Gastrocnemius medialis (tissue), 4 donors: Measurements from ENCODE around the gene MAN1A2. TPM values are rescaled to one million over a fixed set of nuclear protein-coding genes. Genes with fewer than 3 reads are reported as not detected.

Source experiments
- ATAC-seq, 2 donors: fragments of 150-250 bp; one replicate each; pipeline ENCODE4 v1.9.1; 2016
- DNase-seq, 2 donors: peaks; one replicate each; pipeline ENCODE4 v3.0.0-alpha.2; 2019
- H3K27ac ChIP-seq, 4 donors: fragments of 200-600 bp; sonication (generic); 1 replicate in 1 of 4; 2 replicates in 3 of 4; pipeline ENCODE4 v1.5.1; 2016 to 2018; ENCODE audit warnings: mild to moderate bottlenecking in 2 of 4, moderate library complexity in 1 of 4
- H3K27me3 ChIP-seq, 3 donors: fragments of 200-600 bp; sonication (generic) in 2 of 3; 1 replicate in 1 of 3; 2 replicates in 2 of 3; pipeline versions ENCODE4 v1.5.1 to v1.6.0; 2016 to 2019; ENCODE audit warnings: mild to moderate bottlenecking in 1 of 3, moderate library complexity in 1 of 3
- H3K36me3 ChIP-seq, 2 donors: fragments of 200-600 bp; sonication (generic) in 1 of 2; one replicate each; pipeline ENCODE4 v1.5.1; 2017 to 2018
- H3K4me1 ChIP-seq, 2 donors: fragments of 200-600 bp; sonication (generic) in 1 of 2; one replicate each; pipeline ENCODE4 v1.5.1; 2016 to 2017; ENCODE audit warnings: mild to moderate bottlenecking in 2 of 2
- H3K4me3 ChIP-seq, 4 donors: fragments of 200-600 bp; sonication (generic) in 3 of 4; 1 replicate in 1 of 4; 2 replicates in 3 of 4; pipeline ENCODE4 v1.5.1; 2016 to 2019; ENCODE audit warnings: mild to moderate bottlenecking in 2 of 4
- H3K9me3 ChIP-seq, 3 donors: fragments of 200-600 bp; sonication (generic) in 2 of 3; 1 replicate in 1 of 3; 2 replicates in 2 of 3; pipeline ENCODE4 v1.5.1; 2016 to 2019
- POLR2A ChIP-seq, 2 donors: fragments of 450-650 bp; IDR thresholded peaks; one replicate each; pipeline ENCODE4 v1.6.1; 2017; ENCODE audit warnings: antibody characterized with exemption in 2 of 2, mild to moderate bottlenecking in 2 of 2, moderate library complexity in 2 of 2
- in situ Hi-C, 4 donors: fragments of 200-750 bp; cut with MboI; loops; one replicate each; pipeline versions ENCODE4 v1.15.0 to v1.8.0; 2017; ENCODE audit warnings: low sequenced_read_pairs in 4 of 4
- intact Hi-C: fragments of 100-400 bp; cut with DNase I; formaldehyde crosslinking; loops from one replicate; pipeline ENCODE4 v1.15.1; 2023; ENCODE audit warnings: low total_unique reads
- total RNA-seq, 4 donors: library from RNA; depleted of rRNA; stranded (reverse); fragments of >200 nt; gene quantifications; one replicate each; pipeline versions ENCODE4 v1.1.0 to v1.2.3, GENCODE V29; 2016
- TF ChIP-seq, protein P1 (sequence below), 5 experiments: fragments of 450-650 bp in 3 of 5; fragments of 200-600 bp in 2 of 5; sonication (generic) in 2 of 5; IDR thresholded peaks in 4 of 5; conservative IDR thresholded peaks in 1 of 5; 1 replicate in 4 of 5; 2 replicates in 1 of 5; pipeline ENCODE4 v1.5.1; 2016 to 2019; ENCODE audit warnings: antibody characterized with exemption in 5 of 5, mild to moderate bottlenecking in 3 of 5, moderate library complexity in 3 of 5

Gene MAN1A2
- total RNA-seq, 4 donors from 2014 or later, result 14.9 to 37.0 (median 28.3) TPM

DNA sequence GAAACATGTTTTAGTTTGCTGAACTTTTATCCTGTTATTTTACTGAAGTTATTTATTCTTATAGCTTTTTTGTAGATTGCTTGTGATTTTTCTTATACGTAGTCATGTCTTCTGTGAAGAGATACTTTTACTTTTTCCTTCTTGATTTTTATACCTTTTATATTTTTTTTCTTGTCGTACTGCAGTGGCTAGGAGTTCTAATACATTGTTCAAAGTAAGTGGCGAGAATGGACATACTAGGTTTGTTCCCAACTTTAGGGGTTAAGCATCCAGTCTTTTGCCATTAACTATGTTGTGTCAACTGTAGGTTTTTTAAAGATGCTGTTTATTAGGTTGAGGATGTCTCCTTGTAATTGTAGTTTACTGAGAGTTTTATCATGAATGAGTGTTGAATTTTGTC lies 36.3 kb downstream of the MAN1A2 start:
- DNase-seq (no peak), ATAC-seq (no peak)
- no peaks in the 10 kb centered on the region for H3K9me3 ChIP-seq
- H3K27ac ChIP-seq, result no peak overlapping the region
- in situ Hi-C loops (no loop called here), intact Hi-C loops (no loop called here)
- H3K4me1 ChIP-seq, result no peaks in the 10 kb centered on the region
- no peaks in the 10 kb centered on the region for H3K27me3 ChIP-seq
- H3K36me3 ChIP-seq, result peaks cover 0 to 21% of the 10 kb centered on the region in 2 donors
- TF ChIP-seq, protein P1, sequence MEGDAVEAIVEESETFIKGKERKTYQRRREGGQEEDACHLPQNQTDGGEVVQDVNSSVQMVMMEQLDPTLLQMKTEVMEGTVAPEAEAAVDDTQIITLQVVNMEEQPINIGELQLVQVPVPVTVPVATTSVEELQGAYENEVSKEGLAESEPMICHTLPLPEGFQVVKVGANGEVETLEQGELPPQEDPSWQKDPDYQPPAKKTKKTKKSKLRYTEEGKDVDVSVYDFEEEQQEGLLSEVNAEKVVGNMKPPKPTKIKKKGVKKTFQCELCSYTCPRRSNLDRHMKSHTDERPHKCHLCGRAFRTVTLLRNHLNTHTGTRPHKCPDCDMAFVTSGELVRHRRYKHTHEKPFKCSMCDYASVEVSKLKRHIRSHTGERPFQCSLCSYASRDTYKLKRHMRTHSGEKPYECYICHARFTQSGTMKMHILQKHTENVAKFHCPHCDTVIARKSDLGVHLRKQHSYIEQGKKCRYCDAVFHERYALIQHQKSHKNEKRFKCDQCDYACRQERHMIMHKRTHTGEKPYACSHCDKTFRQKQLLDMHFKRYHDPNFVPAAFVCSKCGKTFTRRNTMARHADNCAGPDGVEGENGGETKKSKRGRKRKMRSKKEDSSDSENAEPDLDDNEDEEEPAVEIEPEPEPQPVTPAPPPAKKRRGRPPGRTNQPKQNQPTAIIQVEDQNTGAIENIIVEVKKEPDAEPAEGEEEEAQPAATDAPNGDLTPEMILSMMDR (IDR thresholded peaks at IDR 0.05 in 4 of 5, conservative IDR thresholded peaks at IDR 0.05 in 1 of 5), result no peak
- no peak for TF ChIP-seq POLR2A (IDR thresholded peaks at IDR 0.05)
- H3K4me3 ChIP-seq, result no peak overlapping the region

DNA sequence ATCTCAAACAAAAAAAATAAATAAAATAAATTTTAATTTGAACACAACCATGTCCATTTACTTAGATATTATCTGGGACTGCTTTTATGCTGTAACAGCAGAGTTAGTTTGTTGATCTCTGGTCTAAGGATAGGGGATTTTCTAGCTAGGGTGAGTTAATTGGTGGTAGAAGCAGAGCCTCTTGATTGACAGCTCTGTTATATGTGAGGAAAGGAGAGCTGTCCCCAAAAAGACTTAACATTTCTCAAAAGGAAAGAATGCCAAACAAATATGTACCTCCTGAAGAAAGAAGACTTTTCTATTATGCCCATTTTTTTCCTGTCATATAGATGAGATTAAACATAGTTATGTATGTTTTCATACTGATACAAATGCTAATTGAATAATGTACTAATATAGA lies 37.8 kb downstream of the MAN1A2 start:
- DNase-seq, result no peak
- Histone ChIP-seq H3K36me3 (peaks cover 0 to 21% of the 10 kb centered on the region in 2 donors), H3K27me3 (no peaks in the 10 kb centered on the region), H3K27ac (no peak overlapping the region), H3K4me3 (no peak overlapping the region), H3K4me1 (no peaks in the 10 kb centered on the region), H3K9me3 (no peaks in the 10 kb centered on the region)
- no peak for ATAC-seq
- intact Hi-C loops, result no loop called here
- in situ Hi-C loops, result no loop called here
- no peak for TF ChIP-seq POLR2A (IDR thresholded peaks at IDR 0.05)
- TF ChIP-seq, protein P1 (IDR thresholded peaks at IDR 0.05 in 4 of 5, conservative IDR thresholded peaks at IDR 0.05 in 1 of 5), result no peak

DNA sequence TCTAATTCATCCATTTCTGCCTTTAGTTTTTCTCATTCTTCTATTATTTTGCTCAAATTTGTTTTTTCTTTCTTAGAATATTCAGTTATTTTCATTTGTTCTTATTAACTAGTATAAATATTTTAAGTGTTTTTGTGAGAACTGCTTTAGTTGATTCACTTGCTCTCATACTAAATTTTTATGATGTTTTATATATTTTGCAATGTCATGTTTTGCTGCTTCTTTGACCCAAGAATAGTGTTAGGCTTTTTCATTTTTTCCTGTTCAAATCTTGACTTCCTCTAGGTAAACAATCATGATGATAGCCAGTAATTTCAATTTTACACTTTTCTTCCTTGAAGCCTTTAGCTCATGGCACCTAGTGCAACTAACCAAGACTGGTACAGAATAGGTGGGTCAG lies 45.2 kb downstream of the MAN1A2 start:
- ATAC-seq (no peak), DNase-seq (no peak)
- Histone ChIP-seq H3K9me3 (no peaks in the 10 kb centered on the region), H3K27ac (no peak overlapping the region), H3K4me1 (no peaks in the 10 kb centered on the region), H3K27me3 (no peaks in the 10 kb centered on the region), H3K4me3 (no peak overlapping the region), H3K36me3 (no peaks in the 10 kb centered on the region)
- in situ Hi-C loops, result no loop called here
- no peak for TF ChIP-seq POLR2A (IDR thresholded peaks at IDR 0.05)
- TF ChIP-seq, protein P1 (IDR thresholded peaks at IDR 0.05 in 4 of 5, conservative IDR thresholded peaks at IDR 0.05 in 1 of 5), result no peak
- intact Hi-C loops, result no loop called here

DNA sequence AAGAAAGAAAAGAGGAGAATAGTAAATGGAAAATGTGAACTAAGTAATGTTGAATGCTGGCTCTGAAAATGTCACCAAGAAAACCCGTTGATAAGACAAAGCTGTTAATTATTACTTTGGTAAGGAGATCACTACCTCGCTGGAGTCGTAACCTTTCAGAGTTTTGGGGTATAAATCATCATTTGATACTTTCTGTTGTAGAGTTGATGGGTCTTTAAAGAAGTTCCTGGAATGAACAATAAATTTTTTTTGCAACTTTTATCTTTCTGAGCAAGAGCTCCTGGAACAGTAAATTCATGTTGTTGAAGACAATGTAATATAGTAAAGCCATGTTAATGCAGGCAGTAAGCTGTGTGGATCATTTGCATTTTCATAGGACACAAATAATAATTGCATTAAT lies 46.2 kb downstream of the MAN1A2 start:
- Histone ChIP-seq H3K4me1 (no peaks in the 10 kb centered on the region), H3K9me3 (no peaks in the 10 kb centered on the region), H3K4me3 (no peak overlapping the region), H3K27ac (no peak overlapping the region), H3K27me3 (no peaks in the 10 kb centered on the region), H3K36me3 (no peaks in the 10 kb centered on the region)
- TF ChIP-seq POLR2A (IDR thresholded peaks at IDR 0.05), result no peak
- TF ChIP-seq, protein P1 (IDR thresholded peaks at IDR 0.05 in 4 of 5, conservative IDR thresholded peaks at IDR 0.05 in 1 of 5), result no peak
- DNase-seq (no peak), ATAC-seq (no peak)
- in situ Hi-C loops (no loop called here), intact Hi-C loops (no loop called here)

DNA sequence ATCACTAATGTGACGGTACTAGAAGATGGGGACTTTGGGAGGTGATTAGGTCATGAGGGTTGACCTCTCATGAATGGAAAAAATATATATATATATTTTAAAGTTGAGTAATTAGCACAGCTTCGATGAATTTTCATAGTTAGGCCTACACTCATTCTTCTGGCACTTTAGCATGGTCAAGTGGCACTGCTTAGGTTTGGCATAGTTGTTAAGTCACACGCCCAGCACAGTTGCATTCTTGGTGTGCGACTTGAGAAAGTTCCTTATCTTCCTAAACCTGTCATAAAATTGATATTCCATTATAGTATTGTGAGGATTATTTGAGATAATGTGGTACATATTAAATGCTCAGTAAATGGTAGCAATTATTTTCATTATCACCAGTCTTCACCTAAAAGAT lies 47.7 kb downstream of the MAN1A2 start:
- H3K4me3 ChIP-seq, result no peak overlapping the region
- intact Hi-C loops, result no loop called here
- no peaks in the 10 kb centered on the region for H3K27me3 ChIP-seq
- ATAC-seq, result no peak
- in situ Hi-C loops, result no loop called here
- no peak overlapping the region for H3K27ac ChIP-seq
- H3K9me3 ChIP-seq, result no peaks in the 10 kb centered on the region
- no peak for DNase-seq
- no peaks in the 10 kb centered on the region for H3K36me3 ChIP-seq
- peaks cover 0 to 4% of the 10 kb centered on the region in 2 donors for H3K4me1 ChIP-seq
- TF ChIP-seq, protein P1 (IDR thresholded peaks at IDR 0.05 in 4 of 5, conservative IDR thresholded peaks at IDR 0.05 in 1 of 5), result no peak
